Activated gamma-delta T cell treated with anti-CD3 and anti-CD28 coated beads, Interleukin-2, amount 50 U/mL, for 16 hours (primary cell): ENCODE measurements around the gene NTRK3.

Experiments
- DNase-seq: peaks from one replicate; pipeline ENCODE4 v3.0.0-alpha.2; 2020; ENCODE audit warnings: low read depth

The NTRK3 gene

GRCh38 chr15:88256279-88257230 is at the start of gene NTRK3:
TSS of gene NTRK3 (minus strand) at chr15:88256739. CDS start at chr15:88256153, 586 bp downstream.
- DNase-seq = no peak

DNA sequence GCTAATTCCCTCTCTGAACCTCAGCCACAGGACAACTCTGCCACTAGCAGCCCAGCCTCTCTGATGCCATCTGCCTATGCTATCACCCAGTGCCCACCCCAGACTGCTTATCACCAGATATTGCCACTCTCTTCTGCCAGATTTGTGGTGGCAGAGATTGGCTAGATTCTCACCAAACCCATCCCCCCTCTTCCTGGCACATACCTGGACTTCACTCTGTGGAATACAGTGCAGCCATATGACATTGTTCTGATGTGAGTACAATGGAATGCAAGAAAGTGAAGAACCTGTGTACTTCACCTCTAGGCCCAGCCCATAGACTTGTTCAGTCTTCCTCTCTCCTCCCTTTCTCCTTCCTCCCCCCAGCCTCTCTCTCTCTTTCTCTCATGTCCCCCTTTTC is 46.9 kb upstream of the NTRK3 start:
- no peak for DNase-seq

DNA sequence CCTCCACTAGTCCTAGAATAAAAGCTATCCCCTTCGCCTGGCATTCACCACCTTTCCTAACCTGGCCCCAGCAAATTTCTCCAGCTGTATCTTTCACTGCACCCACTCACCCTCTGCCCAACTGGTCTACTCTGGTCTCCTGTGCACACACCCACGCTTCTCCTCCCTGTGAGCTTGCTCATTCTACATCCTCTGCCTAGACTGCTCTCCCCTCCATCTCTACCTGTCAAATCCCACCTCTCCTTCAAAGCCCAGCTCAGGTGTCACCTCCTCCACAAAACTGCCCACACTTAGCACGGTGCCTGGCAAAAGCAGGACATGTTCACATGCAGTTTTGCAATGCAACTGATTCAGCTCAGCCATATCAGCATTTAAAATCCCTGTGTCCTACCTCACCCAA is 45.8 kb upstream of the NTRK3 start:
- no peak for DNase-seq

GRCh38 chr15:88301311-88301710 is 44.8 kb upstream of the NTRK3 start:
- DNase-seq = no peak

DNA sequence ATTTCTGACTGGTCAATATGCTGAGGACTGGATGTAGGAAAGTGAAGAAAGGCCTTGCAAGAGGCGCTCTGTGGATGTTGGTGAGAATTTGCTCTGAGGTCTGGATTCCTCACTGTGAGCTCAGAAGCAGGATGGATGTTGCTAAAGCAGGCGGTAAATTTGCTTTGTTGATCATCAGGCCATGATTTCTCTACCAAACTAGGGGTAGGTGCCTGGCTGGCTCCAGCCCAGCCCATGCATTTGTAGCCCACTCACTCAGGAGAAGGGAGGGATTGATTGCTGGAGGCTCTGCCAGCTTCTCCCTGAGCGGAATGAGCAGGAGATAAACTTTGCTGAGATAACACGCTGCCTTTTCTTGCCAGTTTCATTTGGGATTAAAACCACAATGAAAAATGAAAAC is 44.3 kb upstream of the NTRK3 start:
- no peak for DNase-seq

DNA sequence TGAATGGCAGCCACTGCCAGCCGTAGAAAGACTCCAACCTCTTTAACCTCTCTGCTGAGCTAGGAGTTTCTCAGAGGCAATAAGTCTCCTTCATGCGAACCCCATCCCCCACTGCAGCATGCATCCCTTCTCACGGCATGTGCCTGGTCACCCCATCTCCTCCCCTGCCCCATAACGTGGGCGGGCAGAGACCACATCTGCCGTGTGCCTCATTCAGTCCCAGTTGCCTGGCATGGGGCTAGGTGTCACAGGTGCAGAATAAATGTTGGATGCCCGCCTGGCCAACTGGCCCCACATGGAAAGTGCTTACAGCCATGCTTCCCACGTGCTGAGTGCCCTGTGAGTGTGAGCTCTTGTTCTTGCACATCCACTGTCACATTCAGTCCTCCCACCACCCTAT is 43.5 kb upstream of the NTRK3 start:
- DNase-seq = no peak

DNA sequence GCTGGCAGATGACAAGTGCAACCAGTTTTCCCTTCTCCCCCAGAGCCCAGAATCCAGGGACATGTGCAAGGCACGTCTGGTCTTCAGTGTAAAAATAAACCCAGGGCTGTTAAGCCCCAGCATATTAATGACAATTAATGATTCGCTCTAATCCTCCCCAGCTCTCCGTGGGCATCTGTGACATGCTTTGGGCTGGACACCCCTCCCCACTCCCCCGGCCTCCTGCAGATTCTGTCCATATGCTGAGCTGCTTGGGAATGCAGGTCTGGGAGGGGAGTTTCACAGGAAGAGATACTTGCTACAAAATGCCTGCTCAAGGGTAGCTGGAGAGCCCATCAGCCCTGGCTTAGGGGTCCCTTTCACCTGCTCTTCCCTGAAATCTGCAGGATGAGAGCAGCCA is 43.0 kb upstream of the NTRK3 start:
- DNase-seq = no peak

DNA sequence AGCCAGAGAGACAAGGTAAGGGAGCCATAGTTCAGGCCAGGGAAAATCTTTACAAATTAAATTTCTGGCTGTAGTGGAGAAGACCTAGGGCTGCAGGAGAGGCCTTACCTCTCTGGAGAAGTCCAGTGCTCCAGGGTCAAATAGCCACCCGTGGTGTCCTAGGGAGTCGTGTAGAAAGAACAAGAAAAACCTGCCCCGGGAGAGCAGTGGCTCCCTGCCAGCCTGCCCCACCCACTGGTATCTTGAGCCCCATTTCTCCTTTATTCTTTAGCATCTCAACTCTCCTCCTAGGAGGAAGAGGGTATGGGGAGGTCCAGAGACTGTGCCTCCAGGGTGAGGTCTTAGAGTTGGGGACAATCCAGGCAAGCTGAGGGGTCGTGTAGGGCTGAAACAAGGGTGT is 32.1 kb upstream of the NTRK3 start:
- DNase-seq = no peak

- DNase-seq = no peak
Measured at GRCh38 chr15:88288206-88288605, 31.7 kb upstream of the NTRK3 start.

- no peak for DNase-seq
Measured at GRCh38 chr15:88284318-88284998, 27.9 kb upstream of the NTRK3 start.

GRCh38 chr15:88282614-88283013 is 26.1 kb upstream of the NTRK3 start:
- DNase-seq = no peak

- DNase-seq = no peak
Measured at GRCh38 chr15:88276821-88277410, 20.4 kb upstream of the NTRK3 start.

DNA sequence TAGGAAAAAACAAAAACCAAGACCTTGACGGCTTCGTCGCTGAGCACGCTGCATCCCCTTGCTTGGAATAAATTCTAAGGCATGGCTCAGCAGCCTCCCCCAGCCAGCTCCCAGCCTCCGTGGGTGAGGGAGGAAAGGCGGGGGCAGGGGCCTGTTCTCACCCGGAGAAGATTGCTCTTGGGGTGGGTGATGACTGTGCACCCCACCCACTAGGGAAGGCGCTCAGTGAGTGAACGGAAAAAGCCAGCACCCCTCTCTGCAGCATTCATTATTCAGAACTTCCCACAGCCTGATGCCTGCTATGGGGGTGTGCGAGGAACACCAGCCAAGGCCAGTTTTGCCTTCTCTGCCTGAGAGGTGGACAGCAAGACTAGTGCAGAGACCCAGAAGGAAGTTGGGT is 19.3 kb upstream of the NTRK3 start:
- DNase-seq = no peak

GRCh38 chr15:88274553-88275460 is 18.3 kb upstream of the NTRK3 start:
- peak; percentile 22 for DNase-seq

DNA sequence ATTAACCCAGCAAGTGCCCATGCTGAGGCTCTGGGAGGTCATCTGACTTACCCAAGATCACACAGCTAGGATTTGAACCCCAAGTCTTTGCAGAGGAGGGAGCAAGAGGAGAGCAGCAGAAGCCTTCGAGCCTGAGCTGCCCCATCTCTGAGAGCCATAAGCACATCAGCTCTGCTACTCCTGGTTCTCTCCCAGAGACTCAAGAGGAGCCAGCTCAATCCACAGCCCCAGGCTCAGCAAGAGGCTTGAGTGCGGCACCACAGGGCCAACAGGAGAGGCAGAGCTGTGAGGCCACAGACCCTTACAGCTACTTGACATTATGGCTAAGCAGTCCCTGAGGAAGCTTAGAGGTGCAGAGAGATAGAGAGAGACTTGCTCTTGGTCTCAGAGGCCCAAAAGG is 15.9 kb upstream of the NTRK3 start:
- no peak for DNase-seq

DNA sequence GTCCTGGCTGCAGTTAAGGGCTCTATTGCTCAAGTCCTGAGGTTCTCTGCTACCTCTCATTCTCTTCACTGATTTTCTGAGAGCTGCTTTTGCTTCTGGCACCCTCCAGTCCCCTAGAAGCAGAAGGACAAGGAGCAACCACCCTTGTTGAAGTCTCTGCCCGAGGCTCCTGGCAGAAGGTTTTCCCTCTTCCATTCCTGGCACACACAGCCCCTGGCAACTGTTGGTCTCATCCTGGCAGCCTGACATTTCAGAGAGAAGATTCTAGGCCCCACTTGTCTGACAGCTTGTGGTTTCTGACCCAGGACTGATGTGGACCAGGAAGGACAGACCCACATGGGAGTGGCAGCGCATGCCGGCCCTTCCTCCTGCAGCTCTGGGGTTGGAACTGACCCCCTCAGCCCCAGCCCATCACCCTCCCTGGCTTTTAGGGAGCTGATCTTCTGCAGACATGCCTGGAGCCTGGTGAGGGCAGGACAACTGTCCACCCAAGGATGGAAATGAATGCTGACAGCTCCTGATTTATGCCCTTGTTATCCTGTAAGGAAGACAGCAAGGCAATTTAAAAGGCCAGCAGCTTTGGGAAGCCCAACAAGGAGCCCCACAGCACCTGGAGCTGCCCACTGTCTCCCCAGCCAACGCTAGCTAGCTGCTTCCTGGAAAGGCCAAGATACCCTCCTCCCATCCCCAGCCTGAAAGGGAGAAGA is 13.0 kb upstream of the NTRK3 start:
- DNase-seq = no peak

- DNase-seq = no peak
Measured at GRCh38 chr15:88267720-88268119, 11.2 kb upstream of the NTRK3 start.

DNA sequence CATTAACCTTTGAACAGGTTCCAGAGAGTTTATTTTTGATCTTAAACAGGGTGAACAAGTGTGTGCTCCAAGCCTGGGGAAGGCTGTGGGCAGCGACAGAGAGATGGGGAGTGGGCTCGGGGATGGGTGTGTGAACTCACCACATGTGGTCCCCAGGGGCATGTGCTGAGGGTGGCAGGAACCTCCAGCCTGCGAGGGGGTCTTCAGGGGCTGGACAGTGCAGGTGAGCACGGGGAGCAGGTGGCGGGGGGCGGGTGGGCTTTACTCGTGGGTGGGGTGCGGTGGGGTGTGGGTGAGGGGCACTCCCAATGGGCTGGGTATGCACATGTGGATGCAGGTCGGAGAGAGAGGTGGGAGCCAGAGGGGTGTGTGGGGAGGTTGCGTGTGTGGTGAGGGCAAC is 9.6 kb upstream of the NTRK3 start:
- DNase-seq = no peak

GRCh38 chr15:88264622-88265021 is 8.1 kb upstream of the NTRK3 start:
- DNase-seq = no peak

GRCh38 chr15:88262064-88262463 is 5.5 kb upstream of the NTRK3 start:
- DNase-seq = no peak

GRCh38 chr15:88258093-88258641 is 1.6 kb upstream of the NTRK3 start:
- no peak for DNase-seq
